CD4-positive, alpha-beta memory T cell (primary cell): ENCODE measurements around the gene APIP. TPM values are rescaled to one million over a fixed set of nuclear protein-coding genes. Genes with fewer than 3 reads are reported as not detected.

ENCODE experiments used
- CTCF ChIA-PET: fragments of 350-600 bp; sonication (Branson Sonifier 250); formaldehyde crosslinking; loops from one replicate; lab custom pipeline; 2021; ENCODE audit warnings: inconsistent platforms; ENCODE audit not compliant: partially characterized antibody; lab: Charles Lee
- POLR2A ChIA-PET: fragments of 350-600 bp; sonication (Branson Sonifier 250); formaldehyde crosslinking; loops from one replicate; lab custom pipeline; 2021; ENCODE audit not compliant: partially characterized antibody; lab: Charles Lee
- DNase-seq, 5 donors: peaks; one replicate each; pipeline versions ENCODE4 v3.0.0 to v3.0.0-alpha.2; 2020 to 2022; ENCODE audit warnings: mixed read lengths in 1 of 5
- H3K27ac ChIP-seq: one replicate; pipeline ENCODE4 v1.7.0; 2013; ENCODE audit warnings: low read depth, low read length
- H3K27me3 ChIP-seq: 2 replicates; pipeline ENCODE4 v1.7.0; 2013; ENCODE audit warnings: mild to moderate bottlenecking, low read length, moderate library complexity; ENCODE audit not compliant: insufficient read depth
- H3K36me3 ChIP-seq: 2 replicates; pipeline ENCODE4 v1.7.0; 2013; ENCODE audit warnings: mild to moderate bottlenecking, low read length, moderate library complexity; ENCODE audit not compliant: insufficient read depth
- H3K4me1 ChIP-seq: 2 replicates; pipeline ENCODE4 v1.7.0; 2013; ENCODE audit warnings: mild to moderate bottlenecking, low read length, moderate library complexity; ENCODE audit not compliant: insufficient read depth
- H3K4me3 ChIP-seq, 2 donors: one replicate each; pipeline ENCODE4 v1.7.0; 2013; ENCODE audit warnings: low read length in 2 of 2, mild to moderate bottlenecking in 1 of 2
- H3K9me3 ChIP-seq, 2 donors: one replicate each; pipeline ENCODE4 v1.7.0; 2013; ENCODE audit warnings: low read length in 2 of 2, control low read depth in 1 of 2; ENCODE audit not compliant: control insufficient read depth in 1 of 2
- H3K27ac Mint-ChIP-seq, 7 donors: one replicate each; pipeline ENCODE4 v1.8.0; 2020 to 2021; ENCODE audit warnings: mixed read lengths in 7 of 7, mild to moderate bottlenecking in 6 of 7, inconsistent platforms in 3 of 7, moderate library complexity in 3 of 7
- H3K27me3 Mint-ChIP-seq, 2 donors: one replicate each; pipeline ENCODE4 v1.8.0; 2020 to 2021; ENCODE audit warnings: mixed read lengths in 2 of 2
- H3K36me3 Mint-ChIP-seq, 2 donors: one replicate each; pipeline ENCODE4 v1.8.0; 2020 to 2021; ENCODE audit warnings: mixed read lengths in 2 of 2, inconsistent platforms in 1 of 2, mild to moderate bottlenecking in 1 of 2
- H3K4me1 Mint-ChIP-seq, 4 donors: one replicate each; pipeline ENCODE4 v1.8.0; 2020 to 2021; ENCODE audit warnings: mixed read lengths in 4 of 4, mild to moderate bottlenecking in 1 of 4
- H3K4me3 Mint-ChIP-seq, 8 donors: one replicate each; pipeline ENCODE4 v1.8.0; 2020 to 2021; ENCODE audit warnings: mixed read lengths in 8 of 8, mild to moderate bottlenecking in 7 of 8, moderate library complexity in 6 of 8, inconsistent platforms in 3 of 8
- H3K9me3 Mint-ChIP-seq, 8 donors: one replicate each; pipeline ENCODE4 v1.8.0; 2020 to 2021; ENCODE audit warnings: mixed read lengths in 8 of 8, mild to moderate bottlenecking in 5 of 8, inconsistent platforms in 3 of 8, moderate library complexity in 1 of 8
- intact Hi-C: fragments of 100-400 bp; cut with micrococcal nuclease; formaldehyde crosslinking; loops from one replicate; pipeline ENCODE4 v1.15.1; 2023
- polyA plus RNA-seq, 2 donors: library from polyadenylated mRNA; unstranded; fragments of 300-500 nt; fragmentation: Illumina TruSeq; gene quantifications; one replicate each; pipeline ENCODE4 v1.2.3, GENCODE V29; 2021
- total RNA-seq, 2 experiments: library from RNA; stranded (reverse); gene quantifications; one replicate each; pipeline ENCODE4 v1.2.3, GENCODE V29; 2021

The APIP gene
- total and polyA plus RNA-seq, 4 experiments from 2014 or later, result 17.2 to 27.6 (median 18.0) TPM

- Histone ChIP-seq H3K36me3 (no peaks in the 10 kb centered on the region), H3K4me3 (no peak overlapping the region), H3K27me3 (no peaks in the 10 kb centered on the region), H3K27ac (no peak overlapping the region), H3K9me3 (no peaks in the 10 kb centered on the region), H3K4me1 (no peaks in the 10 kb centered on the region)
- Mint-ChIP-seq H3K36me3 (peaks cover 0 to 4% of the 10 kb centered on the region in 2 donors), H3K27me3 (no peaks in the 10 kb centered on the region), H3K9me3 (no peaks in the 10 kb centered on the region), H3K27ac (peak overlapping the region in 1 of 7 donors; percentile 78), H3K4me1 (peaks cover 8 to 25% (median 15%) of the 10 kb centered on the region in 4 donors), H3K4me3 (no peak overlapping the region)
- intact Hi-C loops, result loop anchor here (1.0 to 2.0 kb wide), 6 partner anchors 73 to 559 kb away; no protein-coding TSS in a partner anchor
- peak in 4 of 5 donors; percentile 49 to 57 (median 54) for DNase-seq
- POLR2A ChIA-PET, result interaction anchor here (0.6 to 1.2 kb wide), 4 partner anchors 379 to 561 kb away, joined by 3 to 6 read pairs (median 4); no protein-coding TSS in a partner anchor
- CTCF ChIA-PET, result interaction anchor here (0.7 to 7.4 kb wide), 34 partner anchors 8 to 563 kb away, joined by 3 to 158 read pairs (median 4); partner anchors contain the start of gene ELF5
Observed at GRCh38 chr11:34926101-34926830, 10.1 kb upstream of the APIP start.

GRCh38 chr11:34924714-34925113, 8.5 kb upstream of the APIP start:
- no peak for DNase-seq
- no peaks in the 10 kb centered on the region for H3K9me3 ChIP-seq
- intact Hi-C loops, result no loop called here
- H3K27ac Mint-ChIP-seq, result peak overlapping the region in 2 of 7 donors; percentile 18 to 60
- CTCF ChIA-PET, result interaction anchor here (0.7 to 7.4 kb wide), 23 partner anchors 8 to 565 kb away, joined by 3 to 158 read pairs (median 4); partner anchors contain the start of genes APIP and PDHX
- no peak overlapping the region for H3K27ac ChIP-seq
- peaks cover 0 to 2% of the 10 kb centered on the region in 2 donors for H3K36me3 Mint-ChIP-seq
- H3K4me1 Mint-ChIP-seq, result peaks cover 4 to 22% (median 11%) of the 10 kb centered on the region in 4 donors
- H3K4me3 ChIP-seq, result no peak overlapping the region
- no peak overlapping the region for H3K4me3 Mint-ChIP-seq
- no peaks in the 10 kb centered on the region for H3K36me3 ChIP-seq
- no peaks in the 10 kb centered on the region for H3K9me3 Mint-ChIP-seq
- H3K4me1 ChIP-seq, result no peaks in the 10 kb centered on the region
- H3K27me3 ChIP-seq, result no peaks in the 10 kb centered on the region
- H3K27me3 Mint-ChIP-seq, result no peaks in the 10 kb centered on the region
- POLR2A ChIA-PET, result interaction anchor here (0.6 to 1.1 kb wide), 2 partner anchors 9 to 239 kb away, joined by 3 read pairs; no protein-coding TSS in a partner anchor

DNA sequence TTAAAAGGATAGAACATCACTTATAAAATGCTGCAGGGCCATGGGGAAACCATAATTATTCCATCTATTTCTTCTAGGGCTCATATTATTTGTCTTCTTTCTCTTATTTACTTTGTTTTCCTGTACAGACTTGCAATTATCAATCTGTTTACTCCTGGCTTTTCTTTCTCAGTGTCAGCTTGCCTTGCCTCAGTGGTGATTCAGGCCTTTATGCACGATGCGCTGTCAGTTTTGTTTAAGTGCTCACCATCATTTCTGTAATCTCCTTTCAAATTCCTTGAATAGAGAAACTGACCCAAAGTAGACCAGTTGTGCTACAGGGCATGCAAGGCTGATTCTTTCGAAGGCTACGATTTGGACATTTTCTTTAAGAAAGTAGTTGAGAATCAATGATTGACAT, 5.0 kb upstream of the APIP start:
- no peak for DNase-seq
- Mint-ChIP-seq H3K36me3 (peaks cover 0 to 3% of the 10 kb centered on the region in 2 donors), H3K9me3 (peaks cover 0 to under 1% (median 0%) of the 10 kb centered on the region in 8 donors), H3K27me3 (no peaks in the 10 kb centered on the region), H3K4me1 (peaks cover 19 to 33% (median 26%) of the 10 kb centered on the region in 4 donors), H3K27ac (no peak overlapping the region), H3K4me3 (no peak overlapping the region)
- CTCF ChIA-PET, result interaction anchor here (1.5 kb wide), 1 partner anchor 468 kb away, joined by 3 read pairs; no protein-coding TSS in a partner anchor
- H3K27me3 ChIP-seq, result no peaks in the 10 kb centered on the region
- POLR2A ChIA-PET, result interaction anchor here (0.7 kb wide), 1 partner anchor 164 kb away, joined by 3 read pairs; no protein-coding TSS in a partner anchor
- intact Hi-C loops, result no loop called here
- no peak overlapping the region for H3K4me3 ChIP-seq
- no peaks in the 10 kb centered on the region for H3K36me3 ChIP-seq
- peaks cover 14% of the 10 kb centered on the region for H3K4me1 ChIP-seq
- no peaks in the 10 kb centered on the region for H3K9me3 ChIP-seq
- no peak overlapping the region for H3K27ac ChIP-seq

- H3K27ac Mint-ChIP-seq, result peak overlapping the region; percentile 95 to 99 (median 97)
- peaks cover 0 to 2% (median 0%) of the 10 kb centered on the region in 8 donors for H3K9me3 Mint-ChIP-seq
- Histone ChIP-seq H3K9me3 (no peaks in the 10 kb centered on the region), H3K27ac (peak overlapping the region; percentile 81), H3K4me3 (peak overlapping the region; percentile 8 to 93), H3K36me3 (no peaks in the 10 kb centered on the region), H3K4me1 (peaks cover 29% of the 10 kb centered on the region), H3K27me3 (no peaks in the 10 kb centered on the region)
- peak overlapping the region; percentile 90 to 100 (median 96) for H3K4me3 Mint-ChIP-seq
- peak in 1 of 5 donors; percentile 39 for DNase-seq
- no peaks in the 10 kb centered on the region for H3K27me3 Mint-ChIP-seq
- H3K4me1 Mint-ChIP-seq, result peaks cover 31 to 55% (median 41%) of the 10 kb centered on the region in 4 donors
- CTCF ChIA-PET, result interaction anchor here (0.9 to 1.8 kb wide), 4 partner anchors 8 to 478 kb away, joined by 3 to 7 read pairs (median 4); no protein-coding TSS in a partner anchor
- POLR2A ChIA-PET, result interaction anchor here (0.7 to 2.1 kb wide), 7 partner anchors 8 to 811 kb away, joined by 3 to 14 read pairs (median 3); partner anchors contain the start of gene NAT10
- intact Hi-C loops, result loop anchor here (1.0 to 5.0 kb wide), 6 partner anchors 165 to 1370 kb away; partner anchors contain the start of gene COMMD9
- peaks cover 8 to 12% of the 10 kb centered on the region in 2 donors for H3K36me3 Mint-ChIP-seq
Observed at GRCh38 chr11:34916843-34917770, 928 bp upstream of the APIP start.

DNA sequence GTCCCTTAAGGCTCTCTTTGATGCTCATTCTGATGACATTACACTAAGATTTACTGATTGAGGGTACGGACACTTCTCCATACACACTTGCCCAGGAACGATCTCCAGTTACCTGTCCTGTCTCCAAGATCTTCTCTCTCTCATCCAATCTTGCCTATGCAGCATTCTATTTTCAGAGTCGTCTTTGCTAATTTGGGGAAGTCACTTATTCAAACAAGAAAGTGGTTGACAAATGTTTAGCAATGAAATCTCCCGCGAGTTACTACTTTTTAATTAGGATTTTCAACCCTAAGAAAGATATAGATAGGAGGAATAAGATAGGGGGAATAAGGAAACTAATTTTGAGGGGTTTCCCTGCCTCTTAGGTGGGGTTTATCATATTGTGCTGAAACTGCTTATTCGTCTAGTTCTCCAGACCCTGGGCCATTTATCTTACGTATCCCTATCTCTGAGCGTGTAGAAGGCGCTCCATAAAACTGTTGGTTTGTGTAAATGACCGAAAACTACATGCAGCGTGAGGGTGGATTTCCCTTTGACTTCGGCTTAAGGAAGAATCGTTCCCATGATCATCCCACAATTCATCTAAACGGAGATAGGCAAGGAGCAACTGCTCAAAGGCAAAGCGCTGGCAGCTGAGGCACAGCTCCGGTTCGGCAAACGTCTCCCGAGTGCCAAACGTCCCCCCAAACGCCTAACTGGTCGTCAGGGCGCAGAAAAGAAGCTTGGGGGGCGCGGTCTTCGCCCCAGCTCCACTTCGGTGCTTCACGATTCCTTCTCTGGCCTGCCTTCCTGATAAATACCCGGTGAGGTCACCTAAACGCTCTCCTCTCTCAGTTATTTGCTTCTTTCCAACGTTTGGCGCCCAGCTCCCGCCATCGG, 804 bp downstream of the APIP start:
- Histone ChIP-seq H3K4me1 (peaks cover 29% of the 10 kb centered on the region), H3K27me3 (no peaks in the 10 kb centered on the region), H3K36me3 (no peaks in the 10 kb centered on the region), H3K4me3 (peak overlapping the region; percentile 93 to 95), H3K9me3 (no peaks in the 10 kb centered on the region), H3K27ac (peak overlapping the region; percentile 81)
- H3K4me3 Mint-ChIP-seq, result peak overlapping the region; percentile 90 to 100 (median 96)
- CTCF ChIA-PET, result interaction anchor here (0.6 to 1.7 kb wide), 5 partner anchors 8 to 484 kb away, joined by 3 to 5 read pairs (median 4); no protein-coding TSS in a partner anchor
- DNase-seq, result peak in 2 of 5 donors; percentile 9 to 38
- H3K27ac Mint-ChIP-seq, result peak overlapping the region; percentile 95 to 99 (median 97)
- POLR2A ChIA-PET, result interaction anchor here (0.5 to 2.1 kb wide), 6 partner anchors 10 to 809 kb away, joined by 3 to 14 read pairs (median 3); partner anchors contain the start of genes ABTB2 and NAT10
- no peaks in the 10 kb centered on the region for H3K27me3 Mint-ChIP-seq
- peaks cover 0 to 2% (median 0%) of the 10 kb centered on the region in 8 donors for H3K9me3 Mint-ChIP-seq
- intact Hi-C loops, result loop anchor here (1.0 to 5.0 kb wide), 6 partner anchors 167 to 1372 kb away; partner anchors contain the start of gene COMMD9
- H3K4me1 Mint-ChIP-seq, result peaks cover 31 to 55% (median 39%) of the 10 kb centered on the region in 4 donors
- peaks cover 8 to 12% of the 10 kb centered on the region in 2 donors for H3K36me3 Mint-ChIP-seq
